GM13976 (cell line): ENCODE measurements around the gene EHD1.

Source experiments
- DNase-seq: peaks from one replicate; pipeline ENCODE4 v3.0.0; 2012; ENCODE audit warnings: low spot score
- CTCF ChIP-seq: IDR thresholded peaks from 2 replicates; pipeline ENCODE4 v1.5.1; 2012; ENCODE audit warnings: borderline replicate concordance, mild to moderate bottlenecking; ENCODE audit not compliant: insufficient read depth; ENCODE audit errors: extremely low read depth, missing control alignments, control extremely low read depth
- in situ Hi-C: fragments of 300-500 bp; cut with MboI; formaldehyde crosslinking; loops from one replicate; pipeline ENCODE4 v1.12.0; 2022; ENCODE audit warnings: low sequenced_read_pairs, mixed read lengths, inconsistent platforms; ENCODE audit not compliant: unreplicated experiment

Gene EHD1

DNA sequence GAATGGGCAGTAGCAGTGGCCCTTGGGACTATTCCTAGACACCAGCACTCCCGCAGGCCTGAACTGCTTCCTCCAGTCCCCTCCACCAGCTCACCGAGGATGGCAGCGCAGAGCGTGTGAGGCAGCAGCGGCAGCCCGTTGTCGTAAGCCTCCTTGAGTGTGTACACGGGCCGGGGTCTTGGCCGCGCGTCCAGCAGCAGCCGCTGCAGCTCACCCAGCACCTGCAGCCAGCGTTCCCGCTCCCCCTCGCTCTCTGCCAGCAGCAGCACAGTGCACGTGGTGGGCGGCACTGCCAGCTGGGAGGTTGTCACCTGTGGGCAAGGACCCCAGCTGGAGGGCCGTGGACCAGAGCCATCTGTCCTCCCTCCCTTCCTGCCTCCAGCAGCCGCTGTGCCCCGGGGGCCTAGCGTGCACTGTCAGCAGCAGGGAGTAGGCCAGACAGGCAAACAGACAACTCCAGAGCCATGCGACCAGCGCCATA is 47.0 kb downstream of the EHD1 start:
- no peak for DNase-seq
- in situ Hi-C loops = no loop called here
- TF ChIP-seq CTCF = no peak

- no peak for DNase-seq
- in situ Hi-C loops = no loop called here
- no peak for TF ChIP-seq CTCF
Observed at GRCh38 chr11:64829536-64830251, 48.7 kb downstream of the EHD1 start.

- DNase-seq = no peak
- TF ChIP-seq CTCF = no peak
- in situ Hi-C loops = no loop called here
Observed at GRCh38 chr11:64827451-64827839, 51.0 kb downstream of the EHD1 start.

DNA sequence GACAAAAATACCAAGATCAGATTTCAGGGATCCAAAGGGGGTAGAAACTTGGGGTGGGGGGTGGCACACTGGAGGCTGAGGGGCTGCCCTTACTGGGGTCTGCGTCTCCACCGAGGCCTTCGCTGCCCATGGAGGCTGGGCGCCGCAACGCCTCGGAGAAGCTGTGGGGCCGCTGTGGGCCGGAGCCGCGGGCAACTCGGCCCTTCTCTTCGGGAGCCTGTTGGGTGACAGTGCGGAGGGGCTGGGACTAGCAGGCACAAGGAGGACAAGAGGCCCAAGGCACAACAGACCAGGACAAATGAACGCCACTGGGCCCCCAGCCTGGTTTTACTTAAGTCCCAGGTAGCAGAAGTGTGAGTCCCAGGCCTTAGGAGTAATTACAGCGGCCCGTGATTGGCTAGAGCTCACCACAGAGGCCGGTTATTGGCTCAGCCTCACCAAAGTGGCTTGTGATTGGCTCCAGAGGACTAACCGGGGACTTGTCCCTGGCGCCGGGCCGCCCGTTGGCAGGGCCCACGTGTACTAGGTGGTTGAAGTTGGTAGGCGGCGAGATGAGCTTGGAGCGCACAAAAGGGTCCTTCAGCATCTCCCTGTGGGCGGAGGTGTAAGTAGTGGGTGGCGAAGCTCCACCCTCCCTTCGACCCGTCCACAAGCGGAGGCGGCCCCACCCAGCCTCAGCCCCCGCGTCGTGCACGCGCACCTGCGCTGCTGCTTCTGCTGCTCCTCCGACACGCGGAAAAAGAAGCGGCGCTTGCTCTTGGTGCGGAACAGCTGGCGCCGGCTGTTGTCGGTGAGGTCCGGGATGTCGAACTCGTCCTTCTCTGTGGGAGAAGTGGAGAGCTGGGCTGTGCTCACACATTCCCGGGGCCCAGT is 51.6 kb downstream of the EHD1 start:
- in situ Hi-C loops = no loop called here
- no peak for DNase-seq
- no peak for TF ChIP-seq CTCF

- in situ Hi-C loops = no loop called here
Observed at GRCh38 chr11:64826062-64826461, 52.4 kb downstream of the EHD1 start.

More at GRCh38 chr11:64826062-64826461, 52.4 kb downstream of the EHD1 start:
- no peak for DNase-seq
- TF ChIP-seq CTCF = no peak
